Mesenchymal stem cell (in vitro differentiated cells and primary cell): ENCODE measurements around the gene SLC3A2.
A peak's percentile ranks its signal among the peaks of the same experiment; 100 is the strongest.

Experiments
- DNase-seq: peaks from one replicate; pipeline ENCODE4 v3.0.0-alpha.2; 2013
- H2AFZ ChIP-seq: one replicate; pipeline ENCODE4 v1.6.1; 2013; ENCODE audit warnings: low read depth, mild to moderate bottlenecking, control low read depth, inconsistent platforms, low read length, moderate library complexity
- H2AK5ac ChIP-seq: 2 replicates; pipeline ENCODE4 v1.6.1; 2013; ENCODE audit warnings: low read length, moderate library complexity, mild to moderate bottlenecking, inconsistent platforms; ENCODE audit not compliant: severe bottlenecking
- H2BK120ac ChIP-seq: one replicate; pipeline ENCODE4 v1.6.1; 2013; ENCODE audit warnings: low read depth, mild to moderate bottlenecking, inconsistent platforms, low read length, moderate library complexity
- H2BK12ac ChIP-seq, 2 experiments: one replicate each; pipeline ENCODE4 v1.6.1; 2013; ENCODE audit warnings: inconsistent platforms in 2 of 2, low read length in 2 of 2, mild to moderate bottlenecking in 2 of 2, moderate library complexity in 2 of 2, control low read depth in 1 of 2
- H2BK15ac ChIP-seq: one replicate; pipeline ENCODE4 v1.6.1; 2013; ENCODE audit warnings: mild to moderate bottlenecking, low read depth, inconsistent platforms; ENCODE audit not compliant: poor library complexity, severe bottlenecking
- H2BK5ac ChIP-seq: 2 replicates; pipeline ENCODE4 v1.6.1; 2013; ENCODE audit warnings: low read depth, mild to moderate bottlenecking, low read length, control low read depth, inconsistent platforms; ENCODE audit not compliant: poor library complexity, severe bottlenecking
- H3K14ac ChIP-seq, 2 experiments: one replicate each; pipeline ENCODE4 v1.6.1; 2013; ENCODE audit warnings: inconsistent platforms in 2 of 2, low read length in 2 of 2, control low read depth in 1 of 2, mild to moderate bottlenecking in 1 of 2, moderate library complexity in 1 of 2
- H3K18ac ChIP-seq, 2 experiments: one replicate each; pipeline ENCODE4 v1.6.1; 2013; ENCODE audit warnings: inconsistent platforms in 2 of 2, low read length in 2 of 2, control low read depth in 1 of 2, low read depth in 1 of 2, mild to moderate bottlenecking in 1 of 2
- H3K23ac ChIP-seq, 2 experiments: one replicate each; pipeline ENCODE4 v1.6.1; 2013; ENCODE audit warnings: inconsistent platforms in 2 of 2, low read length in 2 of 2, mild to moderate bottlenecking in 2 of 2, moderate library complexity in 2 of 2, control low read depth in 1 of 2
- H3K27ac ChIP-seq: 2 replicates; pipeline ENCODE4 v1.5.1; 2013; ENCODE audit warnings: mild to moderate bottlenecking, moderate library complexity, low read length, control low read depth, inconsistent platforms; ENCODE audit not compliant: poor library complexity, severe bottlenecking
- H3K27me3 ChIP-seq, 2 experiments: 2 replicates each; pipeline versions ENCODE4 v1.6.1 to v1.7.0; 2013; ENCODE audit warnings: low read length in 2 of 2, mild to moderate bottlenecking in 2 of 2, moderate library complexity in 2 of 2, control low read depth in 1 of 2, inconsistent platforms in 1 of 2; ENCODE audit not compliant: control insufficient read depth in 1 of 2, insufficient read depth in 1 of 2
- H3K36me3 ChIP-seq, 2 experiments: 2 replicates each; pipeline versions ENCODE4 v1.6.1 to v1.7.0; 2013; ENCODE audit warnings: low read length in 2 of 2, control low read depth in 1 of 2, inconsistent platforms in 1 of 2, low read depth in 1 of 2, mild to moderate bottlenecking in 1 of 2; ENCODE audit not compliant: insufficient read depth in 2 of 2, control insufficient read depth in 1 of 2
- H3K4ac ChIP-seq, 2 experiments: one replicate each; pipeline ENCODE4 v1.6.1; 2013; ENCODE audit warnings: inconsistent platforms in 2 of 2, low read length in 2 of 2, mild to moderate bottlenecking in 2 of 2, moderate library complexity in 2 of 2, control low read depth in 1 of 2, low read depth in 1 of 2
- H3K4me1 ChIP-seq: 2 replicates; pipeline ENCODE4 v1.6.1; 2013; ENCODE audit warnings: low read depth, low read length, control low read depth; ENCODE audit not compliant: control insufficient read depth, insufficient read depth
- H3K4me2 ChIP-seq: 2 replicates; pipeline ENCODE4 v1.6.1; 2013; ENCODE audit warnings: low read length, mild to moderate bottlenecking, inconsistent platforms; ENCODE audit not compliant: poor library complexity, severe bottlenecking
- H3K4me3 ChIP-seq, 2 experiments: 2 replicates each; pipeline versions ENCODE4 v1.5.1 to v1.7.0; 2013; ENCODE audit warnings: low read length in 2 of 2, mild to moderate bottlenecking in 2 of 2, control low read depth in 1 of 2, low read depth in 1 of 2; ENCODE audit not compliant: insufficient read depth in 1 of 2
- H3K79me1 ChIP-seq: replicated peaks from 2 replicates; pipeline ENCODE4 v1.6.1; 2013; ENCODE audit warnings: mild to moderate bottlenecking, control low read depth, low read length, inconsistent platforms; ENCODE audit not compliant: poor library complexity, severe bottlenecking
- H3K9ac ChIP-seq: 2 replicates; pipeline ENCODE4 v1.7.0; 2013; ENCODE audit warnings: mild to moderate bottlenecking, low read length, moderate library complexity
- H3K9me3 ChIP-seq: 2 replicates; pipeline ENCODE4 v1.7.0; 2013; ENCODE audit warnings: mild to moderate bottlenecking, low read length; ENCODE audit not compliant: control insufficient read depth
- H4K8ac ChIP-seq: one replicate; pipeline ENCODE4 v1.6.1; 2013; ENCODE audit warnings: inconsistent platforms, mild to moderate bottlenecking, low read length, moderate library complexity
- H4K91ac ChIP-seq: one replicate; pipeline ENCODE4 v1.6.1; 2013; ENCODE audit warnings: mild to moderate bottlenecking, low read length, inconsistent platforms
- WGBS: methylation state at CpG from one replicate; pipeline ENCODE4 v1.1.7; 2013; ENCODE audit warnings: mixed read lengths; 5-methylcytosine and 5-hydroxymethylcytosine counted together

SLC3A2 gene

GRCh38 chr11:62832336-62833234 lies 48.1 kb upstream of the SLC3A2 start, which contains the start of gene TEX54:
Gene TEX54 (minus strand): TSS chr11:62832841.
- WGBS: 15% methylated on average over 39 of the region's 40 CpGs
- peak within 1 kb of the TSS; percentile 82 for H3K27ac ChIP-seq

GRCh38 chr11:62835336-62835735 lies 45.4 kb upstream of the SLC3A2 start:
- Histone ChIP-seq H3K27me3 (no peaks in the 10 kb centered on the region), H3K14ac (no peak overlapping the region), H3K36me3 (peaks cover 34 to 36% of the 10 kb centered on the region in 2 experiments), H3K4me3 (no peak overlapping the region), H3K4me2 (no peak overlapping the region), H3K4ac (no peak overlapping the region), H2BK5ac (no peak overlapping the region), H3K9me3 (no peaks in the 10 kb centered on the region), H4K91ac (no peak overlapping the region), H3K9ac (no peak overlapping the region), H2BK12ac (no peak overlapping the region), H3K79me1 (peaks cover 26% of the 10 kb centered on the region), H3K23ac (no peak overlapping the region), H2BK120ac (no peak overlapping the region), H4K8ac (no peak overlapping the region), H3K4me1 (peaks cover 16% of the 10 kb centered on the region), H3K27ac (no peak overlapping the region), H2BK15ac (no peak overlapping the region), H2AK5ac (no peak overlapping the region), H2AFZ (no peak overlapping the region), H3K18ac (no peak overlapping the region)
- WGBS: 91% methylated on average over 8 of the region's 8 CpGs
- DNase-seq: no peak

More at GRCh38 chr11:62832336-62833234, 48.1 kb upstream of the SLC3A2 start, which contains the start of gene TEX54:
- H3K27me3 ChIP-seq: no peaks in the 10 kb centered on the region
- H2BK15ac ChIP-seq: peak within 1 kb of the TSS; percentile 88
- H2BK5ac ChIP-seq: peak within 1 kb of the TSS; percentile 83
- peak within 1 kb of the TSS in 1 of 2 experiments; percentile 75 for H2BK12ac ChIP-seq
- H3K9me3 ChIP-seq: no peaks in the 10 kb centered on the region
- H3K23ac ChIP-seq: peak within 1 kb of the TSS in 1 of 2 experiments; percentile 78
- peak within 1 kb of the TSS; percentile 82 for H3K4me2 ChIP-seq
- peak within 1 kb of the TSS; percentile 48 to 93 for H3K4ac ChIP-seq
- H4K91ac ChIP-seq: peak within 1 kb of the TSS; percentile 96
- H3K79me1 ChIP-seq: peaks cover 21% of the 10 kb centered on the region
- H3K4me1 ChIP-seq: peaks cover 17% of the 10 kb centered on the region
- peak within 1 kb of the TSS; percentile 88 to 90 for H3K18ac ChIP-seq
- no peak for DNase-seq
- peak within 1 kb of the TSS in 1 of 2 experiments; percentile 88 for H3K14ac ChIP-seq
- peak within 1 kb of the TSS; percentile 85 to 98 for H3K4me3 ChIP-seq
- peak within 1 kb of the TSS; percentile 98 for H3K9ac ChIP-seq
- peak within 1 kb of the TSS; percentile 96 for H2AFZ ChIP-seq
- H2BK120ac ChIP-seq: peak within 1 kb of the TSS; percentile 84
- H2AK5ac ChIP-seq: no peak within 1 kb of the TSS
- H3K36me3 ChIP-seq: peaks cover 42 to 49% of the 10 kb centered on the region in 2 experiments
- H4K8ac ChIP-seq: peak within 1 kb of the TSS; percentile 98

GRCh38 chr11:62839050-62839945 lies 41.4 kb upstream of the SLC3A2 start, which contains the start of gene WDR74:
Gene WDR74 (minus strand): TSS chr11:62839590. CDS start chr11:62839570, 20 bp downstream.
- peak; percentile 97 for DNase-seq
- whole genome bisulfite sequencing: under 1% methylated on average over 58 of the region's 62 CpGs
- Histone ChIP-seq H4K91ac (peak within 1 kb of the TSS; percentile 55), H2BK15ac (no peak within 1 kb of the TSS), H2BK120ac (peak within 1 kb of the TSS; percentile 61), H4K8ac (peak within 1 kb of the TSS; percentile 81), H2AK5ac (no peak within 1 kb of the TSS), H3K27ac (peak within 1 kb of the TSS; percentile 91), H3K18ac (peak within 1 kb of the TSS; percentile 41 to 81), H3K4ac (peak within 1 kb of the TSS in 1 of 2 experiments; percentile 95), H3K9me3 (no peaks in the 10 kb centered on the region), H2BK12ac (peak within 1 kb of the TSS in 1 of 2 experiments; percentile 29), H3K14ac (peak within 1 kb of the TSS in 1 of 2 experiments; percentile 55), H3K4me2 (peak within 1 kb of the TSS; percentile 75), H2AFZ (peak within 1 kb of the TSS; percentile 88), H3K27me3 (no peaks in the 10 kb centered on the region), H3K4me1 (peaks cover 13% of the 10 kb centered on the region), H3K23ac (no peak within 1 kb of the TSS), H3K36me3 (peaks cover 26% of the 10 kb centered on the region in 2 experiments), H3K9ac (peak within 1 kb of the TSS; percentile 96), H3K4me3 (peak within 1 kb of the TSS; percentile 91 to 98), H3K79me1 (peaks cover 22% of the 10 kb centered on the region), H2BK5ac (no peak within 1 kb of the TSS)
